ENCODE results near the gene OR5A1. TPM values are rescaled to one million over a fixed set of nuclear protein-coding genes. Genes with fewer than 3 reads are reported as not detected.

The OR5A1 gene
- total and polyA plus RNA-seq, 2 donors (not counting 3 experiments of a cell fraction or from before 2014, with no cell fraction given): not detected

- Histone ChIP-seq H4K20me1 (replicated peaks; ENCODE audit: control insufficient read depth, extremely low read depth, insufficient read depth, low read length) (no peaks in the 10 kb centered on the region), H3K27ac (ENCODE audit: insufficient read depth, low read depth, low read length) (no peak overlapping the region), H3K79me2 (ENCODE audit: control insufficient read depth, insufficient read depth, low read length) (no peaks in the 10 kb centered on the region), H3K4me1 (ENCODE audit: control insufficient read depth, extremely low read depth, insufficient read depth, low read length) (no peaks in the 10 kb centered on the region), H3K9ac (replicated peaks; ENCODE audit: extremely low read depth, insufficient read depth, low read length) (no peak overlapping the region), H3K36me3 (ENCODE audit: control insufficient read depth in 2 of 2, extremely low read depth in 1 of 2, insufficient read depth in 2 of 2, low read length in 2 of 2) (no peaks in the 10 kb centered on the region), H3K4me2 (ENCODE audit: insufficient read depth, low read length) (no peak overlapping the region), H3K27me3 (ENCODE audit: control insufficient read depth in 2 of 2, insufficient read depth in 2 of 2, low read length in 2 of 2) (peaks cover 0 to 2% of the 10 kb centered on the region in 2 experiments), H3K4me3 (replicated peaks in 1 of 3; ENCODE audit: insufficient read depth in 1 of 3, low read depth in 1 of 3, low read length in 3 of 3) (no peak overlapping the region), H3K9me1 (replicated peaks; ENCODE audit: control insufficient read depth, extremely low read depth, insufficient read depth, low read length) (no peaks in the 10 kb centered on the region), H2AFZ (ENCODE audit: low read depth, low read length) (no peak overlapping the region), H3K9me3 (replicated peaks; ENCODE audit: control insufficient read depth, insufficient read depth, low read length) (no peaks in the 10 kb centered on the region)
- CTCF ChIA-PET: no interaction called here
- DNase-seq (ENCODE audit: low read depth, low spot score) (no peak), FAIRE-seq (no peak)
- dilution Hi-C loops (cut with MboI; ENCODE audit: extremely low pct_ligation_motif_present, low sequenced_read_pairs) (no loop called here), intact Hi-C loops (cut with micrococcal nuclease) (no loop called here)
- POLR2A ChIA-PET: no interaction called here
- BruUV-seq (replicated peaks): no TSS peak
- TF ChIP-seq FOS (IDR thresholded peaks at IDR 0.05; ENCODE audit: borderline replicate concordance, insufficient read depth, low read length) (no peak), CTCF (IDR thresholded peaks at IDR 0.05; ENCODE audit: extremely low read depth in 1 of 2, insufficient read depth in 1 of 2, low read depth in 1 of 2, low read length in 2 of 2) (no peak), POLR2AphosphoS5 (IDR thresholded peaks at IDR 0.05; ENCODE audit: insufficient read depth, low read depth, low read length) (no peak), POLR2A (IDR thresholded peaks at IDR 0.05; ENCODE audit: low read depth, low read length) (no peak), JUN (IDR thresholded peaks at IDR 0.05; ENCODE audit: borderline replicate concordance, insufficient read depth, insufficient read length, low read depth) (no peak), EZH2 (IDR thresholded peaks at IDR 0.05; ENCODE audit: borderline replicate concordance, low read depth, low read length, severe bottlenecking) (no peak), GATA2 (IDR thresholded peaks at IDR 0.05; ENCODE audit: insufficient read depth, insufficient read length, low read depth, low read length) (no peak), MYC (IDR thresholded peaks at IDR 0.05; ENCODE audit: low read depth, low read length) (no peak), MAX (IDR thresholded peaks at IDR 0.05; ENCODE audit: insufficient read depth, insufficient read length) (no peak)
These were observed 19.7 kb upstream of the OR5A1 start for GRCh38 chr11:59416613-59417012.

Data from endothelial cell of umbilical vein (primary cell).